H1 (cell line): Measurements from ENCODE around the gene MGST3.

Experiments used
- BACH1 ChIP-seq: IDR thresholded peaks from 2 replicates; pipeline ENCODE4 v1.6.1; 2012; ENCODE audit warnings: low read length, improper control_type of control experiment
- BRCA1 ChIP-seq: IDR thresholded peaks from 2 replicates; pipeline ENCODE4 v1.6.1; 2012; ENCODE audit warnings: low read depth, low read length, improper control_type of control experiment
- CEBPB ChIP-seq: IDR thresholded peaks from 2 replicates; pipeline ENCODE4 v1.6.1; 2012; ENCODE audit warnings: low read depth, low read length
- CHD2 ChIP-seq: IDR thresholded peaks from 2 replicates; pipeline ENCODE4 v1.6.1; 2012; ENCODE audit warnings: low read length, improper control_type of control experiment
- EGR1 ChIP-seq: IDR thresholded peaks from 2 replicates; pipeline ENCODE4 v1.6.1; 2011; ENCODE audit warnings: low read depth, low read length, borderline replicate concordance
- EZH2 ChIP-seq: fragments of 200-600 bp; sonication (generic); IDR thresholded peaks from 2 replicates; pipeline ENCODE4 v1.7.1; 2012; ENCODE audit warnings: low read depth, mild to moderate bottlenecking, moderate library complexity, low read length, inconsistent platforms; ENCODE audit not compliant: severe bottlenecking
- JUN ChIP-seq: IDR thresholded peaks from 2 replicates; pipeline ENCODE4 v1.6.1; 2011; ENCODE audit warnings: low read depth, mild to moderate bottlenecking, improper control_type of control experiment, low read length
- JUND ChIP-seq: IDR thresholded peaks from 2 replicates; pipeline ENCODE4 v1.6.1; 2011; ENCODE audit warnings: mild to moderate bottlenecking, improper control_type of control experiment, low read length
- RAD21 ChIP-seq, 2 experiments: IDR thresholded peaks in 1 of 2; conservative IDR thresholded peaks in 1 of 2; 2 replicates each; pipeline ENCODE4 v1.6.1; 2011; ENCODE audit warnings: low read depth in 2 of 2, low read length in 2 of 2, improper control_type of control experiment in 1 of 2, inconsistent platforms in 1 of 2, mild to moderate bottlenecking in 1 of 2, moderate library complexity in 1 of 2
- SP2 ChIP-seq: IDR thresholded peaks from 2 replicates; pipeline ENCODE4 v1.6.1; 2012; ENCODE audit warnings: mild to moderate bottlenecking, low read length, inconsistent platforms
- YY1 ChIP-seq: IDR thresholded peaks from 2 replicates; pipeline ENCODE4 v1.6.1; 2011; ENCODE audit warnings: low read depth, mild to moderate bottlenecking, low read length
- TF ChIP-seq, protein P1 (sequence below), 3 experiments: IDR thresholded peaks; 1 replicate in 2 of 3; 2 replicates in 1 of 3; pipeline versions ENCODE4 v1.5.1 to v1.6.1; 2011; ENCODE audit warnings: low read length in 3 of 3, mild to moderate bottlenecking in 3 of 3, inconsistent platforms in 2 of 3, low read depth in 1 of 3, moderate library complexity in 1 of 3; ENCODE audit not compliant: insufficient read depth in 1 of 3; ENCODE audit errors: control extremely low read depth in 1 of 3
- TF ChIP-seq, protein P2 (sequence below): IDR thresholded peaks from 2 replicates; pipeline ENCODE4 v1.6.1; 2012; ENCODE audit warnings: inconsistent platforms
- TF ChIP-seq, protein P3 (sequence below): IDR thresholded peaks from 2 replicates; pipeline ENCODE4 v1.6.1; 2011; ENCODE audit warnings: low read depth, mild to moderate bottlenecking, low read length; ENCODE audit not compliant: insufficient read depth

DNA sequence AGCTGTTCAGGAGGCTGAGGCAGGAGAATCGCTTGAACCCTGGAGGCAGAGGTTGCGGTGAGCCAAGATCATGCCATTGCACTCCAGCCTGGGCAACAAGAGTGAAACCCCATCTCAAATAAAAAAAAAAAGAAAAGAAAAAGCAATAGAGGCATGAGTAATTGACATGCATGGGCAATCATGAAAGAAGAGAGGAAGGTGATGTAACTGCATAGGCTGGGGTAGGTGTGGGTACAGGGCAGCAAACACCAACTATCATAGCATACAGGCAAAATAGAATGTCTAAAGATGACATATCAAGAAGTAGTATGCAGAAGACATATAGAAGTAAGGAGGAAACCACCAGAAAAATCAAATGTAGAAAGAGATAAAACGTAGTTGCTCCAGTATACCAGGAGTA, 19.0 kb upstream of the MGST3 start:
- TF ChIP-seq JUN (no peak), EZH2 (no peak), JUND (no peak), CHD2 (no peak), YY1 (no peak), CEBPB (no peak), RAD21 (IDR thresholded peaks at IDR 0.05 in 1 of 2, conservative IDR thresholded peaks at IDR 0.05 in 1 of 2; ENCODE audit: low read depth in 2 of 2, low read length in 2 of 2) (no peak), SP2 (no peak), EGR1 (no peak), BRCA1 (no peak), BACH1 (no peak)
- TF ChIP-seq, protein P1, sequence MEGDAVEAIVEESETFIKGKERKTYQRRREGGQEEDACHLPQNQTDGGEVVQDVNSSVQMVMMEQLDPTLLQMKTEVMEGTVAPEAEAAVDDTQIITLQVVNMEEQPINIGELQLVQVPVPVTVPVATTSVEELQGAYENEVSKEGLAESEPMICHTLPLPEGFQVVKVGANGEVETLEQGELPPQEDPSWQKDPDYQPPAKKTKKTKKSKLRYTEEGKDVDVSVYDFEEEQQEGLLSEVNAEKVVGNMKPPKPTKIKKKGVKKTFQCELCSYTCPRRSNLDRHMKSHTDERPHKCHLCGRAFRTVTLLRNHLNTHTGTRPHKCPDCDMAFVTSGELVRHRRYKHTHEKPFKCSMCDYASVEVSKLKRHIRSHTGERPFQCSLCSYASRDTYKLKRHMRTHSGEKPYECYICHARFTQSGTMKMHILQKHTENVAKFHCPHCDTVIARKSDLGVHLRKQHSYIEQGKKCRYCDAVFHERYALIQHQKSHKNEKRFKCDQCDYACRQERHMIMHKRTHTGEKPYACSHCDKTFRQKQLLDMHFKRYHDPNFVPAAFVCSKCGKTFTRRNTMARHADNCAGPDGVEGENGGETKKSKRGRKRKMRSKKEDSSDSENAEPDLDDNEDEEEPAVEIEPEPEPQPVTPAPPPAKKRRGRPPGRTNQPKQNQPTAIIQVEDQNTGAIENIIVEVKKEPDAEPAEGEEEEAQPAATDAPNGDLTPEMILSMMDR (IDR thresholded peaks at IDR 0.05; ENCODE audit: control extremely low read depth in 1 of 3, insufficient read depth in 1 of 3, low read depth in 1 of 3, low read length in 3 of 3) = no peak
- TF ChIP-seq, protein P2, sequence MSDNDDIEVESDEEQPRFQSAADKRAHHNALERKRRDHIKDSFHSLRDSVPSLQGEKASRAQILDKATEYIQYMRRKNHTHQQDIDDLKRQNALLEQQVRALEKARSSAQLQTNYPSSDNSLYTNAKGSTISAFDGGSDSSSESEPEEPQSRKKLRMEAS = no peak
- TF ChIP-seq, protein P3, sequence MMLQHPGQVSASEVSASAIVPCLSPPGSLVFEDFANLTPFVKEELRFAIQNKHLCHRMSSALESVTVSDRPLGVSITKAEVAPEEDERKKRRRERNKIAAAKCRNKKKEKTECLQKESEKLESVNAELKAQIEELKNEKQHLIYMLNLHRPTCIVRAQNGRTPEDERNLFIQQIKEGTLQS = no peak
